Ovary (tissue), 3 donors: ENCODE data around the gene PPP1R15B.

Experiments used
- POLR2A ChIP-seq: fragments of 450-650 bp; IDR thresholded peaks from one replicate; pipeline ENCODE4 v1.6.1; 2017; ENCODE audit warnings: antibody characterized with exemption, mild to moderate bottlenecking, moderate library complexity
- TF ChIP-seq, protein P1 (sequence below), 3 donors: fragments of 450-650 bp in 2 of 3; fragments of 200-600 bp in 1 of 3; IDR thresholded peaks; one replicate each; pipeline versions ENCODE4 v1.5.1 to v1.8.0; 2016 to 2022; ENCODE audit warnings: antibody characterized with exemption in 3 of 3, mild to moderate bottlenecking in 1 of 3
- donor health status: DM: no; HTN: no; CAD: no.

DNA sequence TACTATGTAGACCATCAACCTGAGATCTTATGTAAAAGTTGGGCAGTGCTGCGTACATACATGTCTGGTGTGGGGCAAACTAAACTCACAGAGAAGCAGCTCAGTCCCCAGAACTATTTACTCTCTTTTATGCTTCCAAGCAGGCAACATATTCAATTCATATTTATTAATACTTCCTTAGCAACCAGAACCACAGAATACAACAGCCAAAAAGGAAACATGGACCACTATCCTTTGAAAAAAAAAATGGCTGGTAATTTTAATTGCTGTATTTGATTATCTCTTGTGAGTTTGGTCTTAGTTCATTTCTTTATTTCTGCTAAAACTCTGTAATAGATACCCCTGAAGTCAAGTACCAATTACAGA is 1.5 kb upstream of the PPP1R15B start:
- no peak for TF ChIP-seq POLR2A
- TF ChIP-seq, protein P1, sequence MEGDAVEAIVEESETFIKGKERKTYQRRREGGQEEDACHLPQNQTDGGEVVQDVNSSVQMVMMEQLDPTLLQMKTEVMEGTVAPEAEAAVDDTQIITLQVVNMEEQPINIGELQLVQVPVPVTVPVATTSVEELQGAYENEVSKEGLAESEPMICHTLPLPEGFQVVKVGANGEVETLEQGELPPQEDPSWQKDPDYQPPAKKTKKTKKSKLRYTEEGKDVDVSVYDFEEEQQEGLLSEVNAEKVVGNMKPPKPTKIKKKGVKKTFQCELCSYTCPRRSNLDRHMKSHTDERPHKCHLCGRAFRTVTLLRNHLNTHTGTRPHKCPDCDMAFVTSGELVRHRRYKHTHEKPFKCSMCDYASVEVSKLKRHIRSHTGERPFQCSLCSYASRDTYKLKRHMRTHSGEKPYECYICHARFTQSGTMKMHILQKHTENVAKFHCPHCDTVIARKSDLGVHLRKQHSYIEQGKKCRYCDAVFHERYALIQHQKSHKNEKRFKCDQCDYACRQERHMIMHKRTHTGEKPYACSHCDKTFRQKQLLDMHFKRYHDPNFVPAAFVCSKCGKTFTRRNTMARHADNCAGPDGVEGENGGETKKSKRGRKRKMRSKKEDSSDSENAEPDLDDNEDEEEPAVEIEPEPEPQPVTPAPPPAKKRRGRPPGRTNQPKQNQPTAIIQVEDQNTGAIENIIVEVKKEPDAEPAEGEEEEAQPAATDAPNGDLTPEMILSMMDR (IDR thresholded peaks at IDR 0.05) = no peak
